Mucosa of gallbladder (tissue), 1 donor: ENCODE data around the gene GLRX. TPM values are rescaled to one million over a fixed set of nuclear protein-coding genes. Genes with fewer than 3 reads are reported as not detected.
"Not testable (repeated sequence)": the region's sequence is repeated elsewhere in the genome, so short reads cannot be mapped to it uniquely, and the experiment has no call there.

ENCODE experiments used
- DNase-seq: peaks from one replicate; pipeline ENCODE4 v3.0.0-alpha.2; 2020; ENCODE audit warnings: low spot score
- total RNA-seq: library from RNA; stranded (reverse); gene quantifications from one replicate; pipeline ENCODE4 v1.2.1, GENCODE V29; 2021
- donor health status: DM: no; HTN: no; CAD: no.

GLRX gene
- total RNA-seq, 1 donor from 2014 or later = 64.4 TPM

- DNase-seq = peak; percentile 79
Observed at GRCh38 chr5:95826949-95827891, 4.7 kb upstream of the GLRX start.

DNA sequence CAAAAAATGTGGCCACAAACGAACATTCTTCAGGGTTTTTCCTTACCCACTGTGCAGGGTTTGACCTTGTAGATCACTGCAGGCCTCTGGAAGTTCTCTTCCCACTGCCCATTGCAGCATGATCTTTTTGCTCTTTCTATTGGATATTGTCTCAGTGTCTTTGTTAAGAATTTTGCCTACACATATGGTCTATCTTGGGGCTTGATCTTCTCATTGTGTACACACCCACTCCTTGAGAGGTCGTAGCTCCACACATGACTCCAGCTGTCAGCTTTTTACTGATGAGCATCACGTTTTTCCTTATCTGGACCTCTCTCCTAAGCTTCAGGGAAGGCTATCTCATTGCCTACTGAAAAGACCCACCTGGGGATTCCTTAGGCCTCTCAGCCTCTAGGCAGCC lies 3.0 kb upstream of the GLRX start:
- no peak for DNase-seq

- no peak for DNase-seq
Observed at GRCh38 chr5:95824747-95825146, 2.2 kb upstream of the GLRX start.

GRCh38 chr5:95823738-95824609 lies 1.4 kb upstream of the GLRX start:
- DNase-seq = peak; percentile 55

DNA sequence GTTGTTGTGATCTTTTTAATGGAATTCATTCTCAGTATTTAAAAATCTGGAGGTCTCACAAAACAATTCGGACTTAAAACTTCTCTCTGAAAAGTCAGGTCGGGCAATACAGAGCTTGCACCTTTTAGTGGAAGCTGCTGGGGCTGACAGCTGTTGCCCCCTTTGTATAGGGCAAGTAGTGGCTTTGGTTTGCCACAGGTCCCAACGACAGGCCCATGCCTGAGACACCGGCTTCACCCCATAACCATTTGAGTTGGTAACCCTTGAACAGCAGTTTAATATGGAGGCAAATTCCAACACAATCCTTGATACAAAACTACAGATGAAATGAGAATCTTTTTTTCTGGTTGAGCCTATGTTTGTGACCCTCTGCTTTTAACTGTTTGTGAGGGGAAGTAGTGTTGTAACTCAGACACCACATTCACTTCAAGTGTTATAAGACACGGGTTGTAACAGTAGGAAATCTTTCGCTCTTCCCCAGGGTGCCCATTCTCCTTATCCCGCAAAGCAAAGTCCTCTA lies 752 bp upstream of the GLRX start:
- no peak for DNase-seq

GRCh38 chr5:95822043-95822541 lies 434 bp downstream of the GLRX start:
- DNase-seq = peak; percentile 46

DNA sequence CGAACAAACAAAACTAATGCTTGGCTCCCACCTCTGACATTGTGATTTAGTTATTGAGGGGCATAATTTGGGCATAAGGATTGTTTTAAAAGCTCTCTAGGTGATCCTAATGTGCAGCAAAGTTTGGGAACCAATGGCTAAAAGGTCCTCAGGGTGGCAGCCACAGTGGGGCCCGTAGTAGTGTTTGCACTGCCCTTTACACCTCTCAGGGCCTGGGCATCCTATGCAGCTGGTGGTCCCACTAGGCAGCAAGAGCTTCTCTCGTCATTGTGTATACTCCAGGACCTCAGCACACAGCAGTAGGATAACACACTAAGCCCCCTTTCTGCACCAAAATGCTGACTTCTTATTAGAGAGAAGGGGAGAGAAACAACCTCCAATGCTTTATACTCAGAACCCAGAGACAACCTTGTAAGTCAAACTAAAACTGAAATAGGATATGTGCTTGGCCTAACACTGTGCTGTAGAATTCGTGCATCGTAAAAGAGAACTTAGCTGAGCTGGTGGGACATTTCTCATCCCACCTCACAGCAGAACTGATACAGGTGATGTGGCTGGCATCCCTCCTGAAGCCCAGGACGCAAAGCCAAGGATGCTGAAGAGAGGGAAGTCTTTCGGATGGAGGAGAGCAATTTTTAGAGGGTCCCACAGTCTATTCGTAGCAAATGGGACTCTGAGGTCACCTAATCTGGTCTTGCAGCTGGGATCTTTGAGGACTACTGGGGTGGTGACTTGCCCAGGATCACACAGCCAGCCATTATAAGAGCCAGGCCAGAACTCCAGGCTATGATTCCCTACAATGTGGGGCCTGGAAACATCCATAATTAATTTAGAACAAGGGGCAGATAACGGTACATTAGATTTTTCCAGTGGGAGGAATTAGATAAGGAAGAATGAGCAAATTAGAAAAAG lies 1.2 kb downstream of the GLRX start:
- no peak for DNase-seq

DNA sequence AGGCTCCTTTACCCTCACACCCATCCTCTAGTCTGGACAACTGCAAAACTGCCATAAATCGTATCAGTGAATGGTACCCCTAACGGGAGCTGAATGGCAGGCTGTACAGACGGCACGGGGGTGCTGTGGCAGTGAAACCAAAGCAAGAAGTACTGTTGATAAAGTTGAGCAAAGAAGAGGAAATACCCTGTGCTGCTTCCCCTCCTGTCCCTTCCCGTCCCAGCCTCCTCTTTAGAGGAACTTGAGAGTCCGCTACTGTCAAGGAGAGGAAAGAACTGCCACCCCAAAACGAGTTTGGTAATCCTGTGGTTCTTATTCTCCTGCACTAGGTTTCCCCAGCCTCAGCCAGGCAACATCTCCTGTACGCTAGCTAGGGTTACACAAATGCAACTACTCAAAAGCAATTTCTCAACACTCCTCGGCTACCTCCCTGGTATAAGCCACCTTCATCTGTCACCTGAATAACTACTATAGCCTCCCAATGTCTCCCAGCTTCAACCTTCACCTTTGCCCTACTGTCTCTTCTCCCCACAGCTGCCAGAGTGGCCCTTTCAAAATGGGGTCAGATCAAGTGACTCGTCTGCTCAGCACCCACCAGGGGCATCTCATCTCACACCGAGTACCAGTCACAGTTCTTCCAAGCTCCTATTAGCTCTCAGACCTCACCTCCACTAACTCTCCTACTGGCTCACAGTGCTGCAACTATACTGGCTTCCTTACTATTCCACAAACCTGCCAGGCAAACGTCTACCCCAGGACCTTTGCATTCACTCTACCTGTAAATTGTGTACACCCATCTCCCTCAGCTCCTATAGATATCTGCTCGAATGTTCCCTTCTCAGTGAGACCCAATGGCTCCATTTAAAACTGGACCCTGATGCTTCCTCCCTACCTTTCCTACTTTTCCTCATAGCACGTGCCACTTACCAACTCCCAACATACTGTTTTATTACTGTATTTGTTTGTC lies 4.1 kb downstream of the GLRX start:
- DNase-seq = no peak

DNA sequence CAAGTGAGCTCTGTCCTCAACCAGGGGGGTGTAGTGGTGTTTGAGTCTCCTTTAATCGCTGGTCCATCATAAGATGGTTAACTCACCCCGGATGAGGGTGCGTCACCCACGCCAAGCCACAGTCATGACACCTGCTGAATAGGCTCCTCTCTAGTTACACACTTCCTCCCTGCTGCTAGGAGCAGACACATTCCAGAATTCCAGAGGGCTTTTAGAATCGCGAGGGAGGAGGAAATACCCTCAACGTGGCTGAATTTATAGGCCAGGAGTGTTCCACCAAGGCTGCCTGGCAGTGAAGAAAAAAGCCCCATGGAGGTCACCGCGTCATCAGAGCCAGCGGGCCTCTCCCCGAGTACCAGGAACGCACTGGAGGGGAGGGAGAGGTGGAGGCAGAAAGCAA lies 5.1 kb downstream of the GLRX start:
- DNase-seq = no peak

- no peak for DNase-seq
Observed at GRCh38 chr5:95816776-95817175, 5.8 kb downstream of the GLRX start.

- no peak for DNase-seq
Observed at GRCh38 chr5:95816341-95816740, 6.2 kb downstream of the GLRX start.

- no peak for DNase-seq
Observed at GRCh38 chr5:95815155-95815729, 7.3 kb downstream of the GLRX start.

DNA sequence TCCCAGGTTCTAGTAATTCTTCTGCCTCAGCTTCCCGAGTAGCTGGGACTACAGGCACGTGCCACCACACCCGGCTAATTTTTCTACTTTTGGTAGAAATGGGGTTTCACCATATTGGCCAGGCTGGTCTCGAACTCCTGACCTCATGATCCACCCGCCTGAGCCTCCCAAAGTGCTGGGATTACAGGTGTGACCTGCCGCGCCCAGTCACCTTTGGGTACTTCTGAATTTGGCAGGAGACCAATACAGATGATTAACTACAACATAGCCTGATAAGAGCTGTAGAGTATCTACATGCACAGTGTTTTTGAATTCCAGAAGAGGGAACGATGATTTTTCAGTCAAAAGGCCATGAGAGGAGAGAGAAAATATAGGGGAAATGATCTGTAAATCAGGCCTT lies 9.5 kb downstream of the GLRX start:
- DNase-seq = peak; percentile 62

DNA sequence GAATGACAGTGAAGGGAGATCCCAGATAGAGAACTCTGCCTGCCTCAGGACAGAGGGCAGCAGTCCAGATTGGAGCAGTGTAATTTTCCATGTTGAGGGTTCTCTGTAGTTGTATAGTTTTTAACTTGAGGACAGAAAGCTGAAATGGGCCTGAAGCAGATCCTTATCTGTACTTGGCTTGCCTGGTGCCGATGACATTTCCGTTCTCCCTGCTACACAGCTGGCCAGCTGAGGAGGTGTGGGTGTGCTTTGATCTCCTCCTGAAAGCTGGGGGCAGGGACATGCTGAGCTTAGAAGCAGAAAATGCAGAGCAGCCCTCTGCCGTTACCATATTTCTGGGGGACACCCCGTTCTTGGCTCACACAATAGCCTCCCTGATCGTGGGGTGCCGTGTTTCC lies 10.5 kb downstream of the GLRX start:
- DNase-seq = no peak

DNA sequence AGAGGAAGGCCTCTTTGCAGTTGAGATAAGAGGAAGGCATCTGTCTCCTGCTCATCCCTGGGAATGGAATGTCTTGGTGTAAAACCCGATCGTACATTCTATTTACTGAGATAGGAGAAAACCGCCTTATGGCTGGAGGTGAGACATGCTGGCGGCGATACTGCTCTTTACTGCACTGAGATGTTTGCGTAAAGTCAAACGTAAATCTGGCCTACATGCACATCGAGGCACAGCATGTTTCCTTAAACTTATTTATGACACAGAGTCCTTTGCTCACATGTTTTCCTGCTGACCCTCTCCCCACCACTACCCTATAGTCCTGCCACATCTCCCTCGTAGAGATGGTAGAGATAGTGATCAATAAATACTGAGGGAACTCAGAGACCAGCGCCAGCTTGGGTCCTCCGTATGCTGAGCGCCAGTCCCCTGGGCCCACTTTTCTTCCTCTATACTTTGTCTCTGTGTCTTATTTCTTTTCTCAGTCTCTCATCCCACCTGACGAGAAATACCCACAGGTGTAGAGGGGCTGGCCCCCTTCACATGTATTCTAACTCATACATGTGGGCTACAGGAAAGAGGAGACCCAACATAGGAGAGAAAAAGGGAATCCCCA lies 11.0 kb downstream of the GLRX start:
- not testable (repeated sequence) for DNase-seq

- DNase-seq = not testable (repeated sequence)
Observed at GRCh38 chr5:95811126-95811423, 11.5 kb downstream of the GLRX start.

- no peak for DNase-seq
Observed at GRCh38 chr5:95810305-95811125, 12.0 kb downstream of the GLRX start.

GRCh38 chr5:95809414-95809960 lies 13.0 kb downstream of the GLRX start:
- no peak for DNase-seq
